Lower leg skin (tissue), 3 donors: ENCODE data around the gene HTR2B.

Source experiments
- POLR2A ChIP-seq, 2 donors: fragments of 450-650 bp; IDR thresholded peaks; one replicate each; pipeline ENCODE4 v1.6.1; 2016 to 2017; ENCODE audit warnings: antibody characterized with exemption in 2 of 2, mild to moderate bottlenecking in 1 of 2, moderate library complexity in 1 of 2
- TF ChIP-seq, protein P1 (sequence below), 3 donors: fragments of 450-650 bp; IDR thresholded peaks; one replicate each; pipeline ENCODE4 v1.5.1; 2016; ENCODE audit warnings: antibody characterized with exemption in 3 of 3, mild to moderate bottlenecking in 3 of 3, moderate library complexity in 2 of 3

DNA sequence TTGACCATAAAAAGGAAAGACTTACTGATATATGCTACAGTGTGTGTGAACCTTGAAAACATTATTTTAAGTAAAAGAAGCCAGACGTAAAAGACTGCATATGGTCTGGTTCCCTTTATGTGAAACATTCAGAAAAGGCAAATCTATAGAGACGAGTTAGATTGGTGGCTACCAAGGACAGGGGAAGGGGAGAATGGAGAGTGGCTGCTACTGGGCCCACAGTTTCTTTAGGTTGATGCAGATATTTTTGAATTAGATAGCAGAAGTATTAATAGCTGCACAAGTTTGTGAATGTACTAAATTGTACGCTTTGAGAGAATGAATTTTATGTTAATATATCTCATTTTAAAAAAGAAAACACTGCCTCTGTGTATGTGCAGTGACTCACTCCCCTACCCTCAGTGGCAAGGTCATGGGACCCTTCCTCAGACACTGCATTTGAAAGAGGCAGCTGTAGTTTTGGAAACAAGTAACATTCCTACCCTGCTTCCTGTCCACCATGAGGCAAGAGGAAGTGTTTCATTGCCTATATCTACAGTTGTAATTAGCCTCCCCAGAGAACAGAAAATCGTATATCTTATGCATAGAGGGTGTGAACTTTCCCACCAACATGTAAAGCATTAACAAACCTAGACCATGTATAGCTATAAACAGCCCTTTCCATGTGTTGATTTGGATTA, 43.8 kb upstream of the HTR2B start:
- TF ChIP-seq POLR2A (IDR thresholded peaks at IDR 0.05) = no peak
- TF ChIP-seq, protein P1, sequence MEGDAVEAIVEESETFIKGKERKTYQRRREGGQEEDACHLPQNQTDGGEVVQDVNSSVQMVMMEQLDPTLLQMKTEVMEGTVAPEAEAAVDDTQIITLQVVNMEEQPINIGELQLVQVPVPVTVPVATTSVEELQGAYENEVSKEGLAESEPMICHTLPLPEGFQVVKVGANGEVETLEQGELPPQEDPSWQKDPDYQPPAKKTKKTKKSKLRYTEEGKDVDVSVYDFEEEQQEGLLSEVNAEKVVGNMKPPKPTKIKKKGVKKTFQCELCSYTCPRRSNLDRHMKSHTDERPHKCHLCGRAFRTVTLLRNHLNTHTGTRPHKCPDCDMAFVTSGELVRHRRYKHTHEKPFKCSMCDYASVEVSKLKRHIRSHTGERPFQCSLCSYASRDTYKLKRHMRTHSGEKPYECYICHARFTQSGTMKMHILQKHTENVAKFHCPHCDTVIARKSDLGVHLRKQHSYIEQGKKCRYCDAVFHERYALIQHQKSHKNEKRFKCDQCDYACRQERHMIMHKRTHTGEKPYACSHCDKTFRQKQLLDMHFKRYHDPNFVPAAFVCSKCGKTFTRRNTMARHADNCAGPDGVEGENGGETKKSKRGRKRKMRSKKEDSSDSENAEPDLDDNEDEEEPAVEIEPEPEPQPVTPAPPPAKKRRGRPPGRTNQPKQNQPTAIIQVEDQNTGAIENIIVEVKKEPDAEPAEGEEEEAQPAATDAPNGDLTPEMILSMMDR (IDR thresholded peaks at IDR 0.05) = no peak
